Measurements from ENCODE around the gene POLN.

GRCh38 chr4:2025817-2026216, 216.1 kb downstream of the POLN start:
- TF ChIP-seq CTCF (conservative IDR thresholded peaks at IDR 0.05; ENCODE audit: low read length) (no peak), EZH2phosphoT487 (IDR thresholded peaks at IDR 0.05; ENCODE audit: borderline replicate concordance) (no peak)

All from Loucy (cell line).